ENCODE data around the gene RNF4.

Gene RNF4

DNA sequence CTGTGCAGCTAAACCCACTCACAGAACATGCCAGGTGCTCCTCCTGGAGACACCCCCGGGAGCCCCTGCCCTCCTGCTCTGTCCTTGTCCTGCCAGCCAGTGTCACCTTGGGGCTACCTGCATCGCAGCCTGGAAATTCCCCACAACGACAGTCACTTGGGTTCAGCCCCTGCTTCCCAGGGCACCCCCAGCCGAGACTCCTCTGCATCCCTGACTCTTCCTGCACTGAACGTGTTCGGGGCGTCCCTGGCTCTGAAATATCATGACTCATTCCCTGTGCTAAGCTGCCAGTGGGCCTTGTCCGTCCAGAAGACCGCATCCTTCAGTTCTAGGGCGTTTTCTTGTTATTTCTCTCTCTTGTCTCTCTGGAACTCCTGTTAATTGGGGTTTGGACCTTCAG is 44.3 kb upstream of the RNF4 start:
- TF ChIP-seq NFRKB (IDR thresholded peaks at IDR 0.05): no peak
- TF ChIP-seq PKNOX1 (IDR thresholded peaks at IDR 0.05): no peak
- TF ChIP-seq HDGF (IDR thresholded peaks at IDR 0.05; ENCODE audit: borderline replicate concordance): no peak
- no peak for TF ChIP-seq SUZ12 (IDR thresholded peaks at IDR 0.05)
- TF ChIP-seq FOXA1 (IDR thresholded peaks at IDR 0.05): no peak
- TF ChIP-seq ARNT (IDR thresholded peaks at IDR 0.05): no peak
- no peak for TF ChIP-seq BHLHE40 (IDR thresholded peaks at IDR 0.05; ENCODE audit: borderline replicate concordance)
- TF ChIP-seq ELF4 (IDR thresholded peaks at IDR 0.05): no peak
- TF ChIP-seq SP1 (IDR thresholded peaks at IDR 0.05): no peak
- TF ChIP-seq ZNF384 (IDR thresholded peaks at IDR 0.05): no peak
- no peak for TF ChIP-seq L3MBTL2 (conservative IDR thresholded peaks at IDR 0.05)
- TF ChIP-seq FOXM1 (IDR thresholded peaks at IDR 0.05; ENCODE audit: borderline replicate concordance): no peak
- TF ChIP-seq CTBP1 (IDR thresholded peaks at IDR 0.05; ENCODE audit: borderline replicate concordance): no peak
- no peak for TF ChIP-seq TARDBP (IDR thresholded peaks at IDR 0.05)
- TF ChIP-seq FOXK2 (IDR thresholded peaks at IDR 0.05): no peak
- no peak for TF ChIP-seq LEF1 (IDR thresholded peaks at IDR 0.05; ENCODE audit: borderline replicate concordance)
- ChIA-PET CTCF (no interaction called here), POLR2A (no interaction called here)
- DNase-seq (ENCODE audit: extremely low spot score): no peak

DNA sequence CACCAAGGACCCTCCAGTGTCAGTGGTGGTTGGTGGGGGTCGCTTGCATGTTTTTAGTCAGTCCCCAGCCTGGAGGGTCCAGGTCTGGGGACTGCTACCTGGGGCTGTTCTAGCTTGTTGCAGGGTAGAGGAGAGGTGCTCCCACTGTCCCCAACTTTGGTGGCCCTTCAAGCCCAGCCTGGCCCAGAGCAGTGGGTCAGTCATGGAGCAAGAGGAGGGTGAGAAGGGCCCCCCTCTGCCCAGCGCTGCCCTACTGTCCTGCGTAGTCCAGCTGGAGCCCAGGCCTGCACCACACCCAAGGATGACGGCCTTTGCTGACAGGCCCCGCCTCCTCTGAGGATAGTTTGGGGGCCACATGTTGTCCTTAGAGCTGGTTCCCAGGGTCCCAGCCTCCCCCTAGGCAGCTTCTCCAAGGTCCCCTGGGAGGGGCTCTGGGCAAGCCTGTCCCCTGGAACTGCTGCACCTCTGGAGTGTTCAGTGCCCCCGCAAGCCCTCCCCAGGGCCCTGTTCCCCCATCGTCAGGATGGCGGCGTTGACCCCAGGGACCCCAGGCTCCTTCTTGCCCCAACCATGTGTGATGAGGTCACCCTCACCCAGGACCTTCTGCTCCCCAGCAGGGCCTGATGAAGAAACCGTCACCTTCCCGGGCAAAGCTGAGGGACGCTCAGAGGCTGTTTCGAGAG is 43.4 kb upstream of the RNF4 start:
- TF ChIP-seq ARNT (IDR thresholded peaks at IDR 0.05) (no peak), LEF1 (IDR thresholded peaks at IDR 0.05; ENCODE audit: borderline replicate concordance) (no peak), PKNOX1 (IDR thresholded peaks at IDR 0.05) (no peak), ELF4 (IDR thresholded peaks at IDR 0.05) (no peak), FOXA1 (IDR thresholded peaks at IDR 0.05) (no peak), ZNF384 (IDR thresholded peaks at IDR 0.05) (no peak), SP1 (IDR thresholded peaks at IDR 0.05) (no peak)
- POLR2A ChIA-PET: no interaction called here
- DNase-seq (ENCODE audit: extremely low spot score): no peak
- CTCF ChIA-PET: interaction anchor here (0.7 kb wide), 1 partner anchor 43 kb away, joined by 3 read pairs; the partner anchor contains the start of gene RNF4

DNA sequence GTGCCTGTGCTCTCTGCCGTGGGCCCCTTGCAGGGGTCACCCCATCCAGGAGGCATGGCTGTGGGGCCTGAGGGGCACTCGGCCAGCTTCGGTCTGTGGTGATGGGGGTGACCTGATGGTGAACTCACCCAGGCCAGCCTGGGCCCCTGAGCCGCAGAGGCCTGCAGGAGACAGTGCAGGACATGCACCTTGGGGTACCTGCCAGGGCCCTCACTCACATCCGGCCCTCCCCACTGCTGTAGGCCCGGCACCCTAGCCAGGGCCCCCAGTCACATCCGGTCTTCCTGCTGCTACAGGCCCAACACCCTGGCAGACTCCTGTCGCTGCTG is 42.9 kb upstream of the RNF4 start:
- ChIA-PET CTCF (no interaction called here), POLR2A (no interaction called here)
- TF ChIP-seq SP1 (IDR thresholded peaks at IDR 0.05): no peak
- no peak for TF ChIP-seq L3MBTL2 (conservative IDR thresholded peaks at IDR 0.05)
- TF ChIP-seq ELF4 (IDR thresholded peaks at IDR 0.05): no peak
- TF ChIP-seq FOXK2 (IDR thresholded peaks at IDR 0.05): no peak
- TF ChIP-seq ARNT (IDR thresholded peaks at IDR 0.05): no peak
- TF ChIP-seq TARDBP (IDR thresholded peaks at IDR 0.05): no peak
- no peak for TF ChIP-seq HDGF (IDR thresholded peaks at IDR 0.05; ENCODE audit: borderline replicate concordance)
- no peak for TF ChIP-seq LEF1 (IDR thresholded peaks at IDR 0.05; ENCODE audit: borderline replicate concordance)
- no peak for TF ChIP-seq SUZ12 (IDR thresholded peaks at IDR 0.05)
- TF ChIP-seq BHLHE40 (IDR thresholded peaks at IDR 0.05; ENCODE audit: borderline replicate concordance): no peak
- no peak for TF ChIP-seq FOXM1 (IDR thresholded peaks at IDR 0.05; ENCODE audit: borderline replicate concordance)
- no peak for TF ChIP-seq NFRKB (IDR thresholded peaks at IDR 0.05)
- no peak for DNase-seq (ENCODE audit: extremely low spot score)

DNA sequence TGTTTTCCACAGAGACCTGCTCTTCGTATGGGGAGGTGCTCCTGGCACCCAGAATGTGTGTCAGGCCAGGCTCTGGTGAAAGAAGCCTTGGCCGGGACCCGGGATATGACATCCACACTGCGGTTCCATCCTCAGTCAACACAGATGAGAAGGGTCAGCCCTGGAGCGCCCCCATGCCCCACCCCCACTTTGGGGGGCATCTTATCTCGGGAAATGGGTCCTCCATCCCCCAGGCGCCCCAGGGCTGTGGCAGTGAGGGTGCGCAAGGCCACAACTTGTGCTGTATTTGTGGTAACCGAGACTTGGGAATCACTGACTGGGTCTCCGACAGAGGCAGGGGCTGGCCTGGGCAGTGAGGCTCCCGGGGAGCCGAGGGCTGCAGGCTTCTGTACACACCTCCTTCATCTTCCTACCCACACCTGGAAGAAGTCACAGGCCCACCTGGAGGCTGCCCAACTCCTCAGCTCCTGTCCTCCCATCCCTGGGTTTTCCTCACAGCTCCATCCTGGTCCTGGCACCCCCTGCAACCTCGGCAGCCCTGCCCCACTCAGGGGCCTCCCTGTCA is 42.1 kb upstream of the RNF4 start:
- CTCF ChIA-PET: no interaction called here
- DNase-seq (ENCODE audit: extremely low spot score): no peak
- TF ChIP-seq ZNF384 (IDR thresholded peaks at IDR 0.05): no peak
- no peak for TF ChIP-seq BHLHE40 (IDR thresholded peaks at IDR 0.05; ENCODE audit: borderline replicate concordance)
- TF ChIP-seq CTBP1 (IDR thresholded peaks at IDR 0.05; ENCODE audit: borderline replicate concordance): no peak
- TF ChIP-seq ARNT (IDR thresholded peaks at IDR 0.05): no peak
- TF ChIP-seq ELF4 (IDR thresholded peaks at IDR 0.05): no peak
- TF ChIP-seq PKNOX1 (IDR thresholded peaks at IDR 0.05): no peak
- TF ChIP-seq FOXM1 (IDR thresholded peaks at IDR 0.05; ENCODE audit: borderline replicate concordance): no peak
- no peak for TF ChIP-seq SUZ12 (IDR thresholded peaks at IDR 0.05)
- no peak for TF ChIP-seq NFRKB (IDR thresholded peaks at IDR 0.05)
- no peak for TF ChIP-seq SP1 (IDR thresholded peaks at IDR 0.05)
- no peak for TF ChIP-seq LEF1 (IDR thresholded peaks at IDR 0.05; ENCODE audit: borderline replicate concordance)
- TF ChIP-seq FOXA1 (IDR thresholded peaks at IDR 0.05): no peak
- no peak for TF ChIP-seq HDGF (IDR thresholded peaks at IDR 0.05; ENCODE audit: borderline replicate concordance)
- TF ChIP-seq TARDBP (IDR thresholded peaks at IDR 0.05): no peak
- no peak for TF ChIP-seq L3MBTL2 (conservative IDR thresholded peaks at IDR 0.05)
- POLR2A ChIA-PET: interaction anchor here (1.4 kb wide), 1 partner anchor 164 kb away, joined by 3 read pairs; no protein-coding TSS in a partner anchor

DNA sequence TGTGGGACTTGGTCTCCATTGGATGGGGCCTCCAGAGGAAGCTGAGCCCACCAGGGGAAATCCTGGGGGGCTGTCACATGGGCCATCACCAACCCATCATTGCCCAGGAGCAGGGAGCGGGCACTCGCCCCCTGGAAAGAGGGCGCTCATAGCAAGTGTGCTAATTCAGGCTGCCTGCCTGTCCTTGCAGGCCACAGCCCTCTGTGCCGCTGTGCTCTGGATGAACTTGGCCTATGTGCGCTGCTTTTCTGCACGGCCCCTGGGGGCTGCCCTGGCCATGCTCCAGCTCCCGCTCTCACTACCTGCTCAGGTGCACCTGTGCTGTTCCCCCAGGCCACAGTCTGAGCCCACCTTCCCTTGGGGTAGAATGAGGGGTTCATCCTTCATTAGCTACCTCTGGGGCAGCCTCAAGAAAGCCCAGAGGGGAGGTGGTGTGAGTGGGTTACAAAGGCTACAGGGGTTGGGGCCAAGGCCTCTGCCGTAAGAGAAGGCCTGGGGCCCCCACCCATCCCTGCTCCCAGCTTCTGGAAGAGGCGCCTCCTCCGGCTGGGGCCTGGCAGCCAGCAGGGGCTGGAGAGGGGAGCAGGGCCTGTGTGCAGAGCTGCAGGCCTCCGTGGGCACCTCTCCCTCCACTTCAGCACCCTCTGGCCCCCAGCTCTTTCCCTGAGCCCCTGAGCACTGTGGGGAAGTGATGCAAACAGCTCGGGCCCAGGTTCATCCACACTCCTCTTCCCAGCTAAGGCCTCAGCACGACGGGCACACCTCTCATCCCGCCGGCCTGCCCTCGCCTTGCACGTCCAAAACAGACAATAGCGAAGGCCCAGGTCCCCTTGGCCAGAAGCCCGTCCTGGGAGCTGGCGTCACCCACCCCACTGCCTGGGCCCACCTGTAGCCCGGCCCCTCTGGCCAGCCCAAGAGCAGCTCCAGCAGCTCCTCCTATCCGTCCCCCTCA is 41.2 kb upstream of the RNF4 start:
- ChIA-PET POLR2A (interaction anchor here (1.1 to 1.5 kb wide), 3 partner anchors 9 to 165 kb away, joined by 3 read pairs; partner anchors contain the start of genes CFAP99 and ZFYVE28), CTCF (interaction anchor here (1.2 kb wide), 1 partner anchor 14 kb away, joined by 8 read pairs; no protein-coding TSS in a partner anchor)
- TF ChIP-seq ELF4 (IDR thresholded peaks at IDR 0.05): no peak
- no peak for TF ChIP-seq L3MBTL2 (conservative IDR thresholded peaks at IDR 0.05)
- TF ChIP-seq FOXA1 (IDR thresholded peaks at IDR 0.05): no peak
- no peak for TF ChIP-seq HDGF (IDR thresholded peaks at IDR 0.05; ENCODE audit: borderline replicate concordance)
- no peak for TF ChIP-seq FOXM1 (IDR thresholded peaks at IDR 0.05; ENCODE audit: borderline replicate concordance)
- no peak for TF ChIP-seq ARNT (IDR thresholded peaks at IDR 0.05)
- TF ChIP-seq CTBP1 (IDR thresholded peaks at IDR 0.05; ENCODE audit: borderline replicate concordance): no peak
- TF ChIP-seq ZNF384 (IDR thresholded peaks at IDR 0.05): no peak
- TF ChIP-seq PKNOX1 (IDR thresholded peaks at IDR 0.05): no peak
- TF ChIP-seq BHLHE40 (IDR thresholded peaks at IDR 0.05; ENCODE audit: borderline replicate concordance): no peak
- DNase-seq (ENCODE audit: extremely low spot score): no peak
